HFFc6 (cell line): ENCODE measurements around the gene ITPR1. TPM values are rescaled to one million over a fixed set of nuclear protein-coding genes. Genes with fewer than 3 reads are reported as not detected.

ENCODE experiments used
- DNase-seq: peaks from one replicate; pipeline ENCODE4 v3.0.0-alpha.2; 2018
- H3K27ac Mint-ChIP-seq: 2 replicates; pipeline ENCODE4 v1.8.0; 2020; ENCODE audit warnings: mild to moderate bottlenecking, mixed read lengths
- H3K27me3 Mint-ChIP-seq: 2 replicates; pipeline ENCODE4 v1.8.0; 2021; ENCODE audit warnings: mild to moderate bottlenecking, moderate library complexity, mixed read lengths; ENCODE audit not compliant: insufficient read depth
- H3K36me3 Mint-ChIP-seq: 2 replicates; pipeline ENCODE4 v1.8.0; 2021; ENCODE audit warnings: low read depth, mixed read lengths
- H3K4me1 Mint-ChIP-seq: 2 replicates; pipeline ENCODE4 v1.8.0; 2020; ENCODE audit warnings: low read depth, mixed read lengths
- H3K4me3 Mint-ChIP-seq: 2 replicates; pipeline ENCODE4 v1.8.0; 2020; ENCODE audit warnings: mild to moderate bottlenecking, moderate library complexity, mixed read lengths
- H3K9me3 Mint-ChIP-seq: 2 replicates; pipeline ENCODE4 v1.8.0; 2020; ENCODE audit warnings: mild to moderate bottlenecking, mixed read lengths
- CTCF ChIP-seq: fragments of 200-600 bp; sonication (generic); IDR thresholded peaks from 2 replicates; pipeline ENCODE4 v1.5.0; 2021; ENCODE audit warnings: antibody characterized with exemption, mild to moderate bottlenecking
- total RNA-seq, 6 experiments: library from RNA; stranded (reverse); fragmentation: NEBNext Ultra II Directional; extraction: Animal tissue kit (Norgen Biotek cat#: 25700); gene quantifications; 2 replicates in 1 of 6; 3 replicates in 5 of 6; pipeline ENCODE4 v1.2.3, GENCODE V29; 2021

ITPR1 gene
- total RNA-seq, 6 experiments from 2014 or later = 4.9 to 8.3 (median 6.1) TPM

- Mint-ChIP-seq H3K4me1 (peaks cover 76% of the 10 kb centered on the region), H3K4me3 (no peak overlapping the region), H3K27ac (no peak overlapping the region), H3K36me3 (peaks cover 13% of the 10 kb centered on the region), H3K27me3 (peaks cover 4% of the 10 kb centered on the region), H3K9me3 (peaks cover 4% of the 10 kb centered on the region)
- no peak for TF ChIP-seq CTCF
- DNase-seq = no peak
These were observed 250.2 kb downstream of the ITPR1 start for GRCh38 chr3:4743371-4743770.

- H3K4me3 Mint-ChIP-seq = peak overlapping the region; percentile 1
- no peak for TF ChIP-seq CTCF
- H3K4me1 Mint-ChIP-seq = peaks cover 67% of the 10 kb centered on the region
- H3K27me3 Mint-ChIP-seq = peaks cover 5% of the 10 kb centered on the region
- H3K27ac Mint-ChIP-seq = peak overlapping the region; percentile 72
- DNase-seq = peak; percentile 65
- H3K36me3 Mint-ChIP-seq = peaks cover 6% of the 10 kb centered on the region
- peaks cover 3% of the 10 kb centered on the region for H3K9me3 Mint-ChIP-seq
These were observed 251.5 kb downstream of the ITPR1 start for GRCh38 chr3:4744405-4745234.

- H3K27ac Mint-ChIP-seq = peak overlapping the region; percentile 72
- H3K4me1 Mint-ChIP-seq = peaks cover 65% of the 10 kb centered on the region
- no peak overlapping the region for H3K4me3 Mint-ChIP-seq
These were observed 252.1 kb downstream of the ITPR1 start for GRCh38 chr3:4745235-4745610.

GRCh38 chr3:4746241-4746958, 253.3 kb downstream of the ITPR1 start:
- DNase-seq = peak; percentile 48
- peak overlapping the region; percentile 9; the same call in 1 of the 2 replicates for H3K4me3 Mint-ChIP-seq
- H3K4me1 Mint-ChIP-seq = peaks cover 71% of the 10 kb centered on the region
- no peak for TF ChIP-seq CTCF
- no peaks in the 10 kb centered on the region for H3K9me3 Mint-ChIP-seq
- peaks cover 5% of the 10 kb centered on the region for H3K27me3 Mint-ChIP-seq
- peaks cover 3% of the 10 kb centered on the region; the same call in 1 of the 2 replicates for H3K36me3 Mint-ChIP-seq
- H3K27ac Mint-ChIP-seq = peak overlapping the region; percentile 59

More at GRCh38 chr3:4745235-4745610, 252.1 kb downstream of the ITPR1 start:
- H3K36me3 Mint-ChIP-seq = peaks cover 3% of the 10 kb centered on the region; the same call in 1 of the 2 replicates
- no peak for DNase-seq
- TF ChIP-seq CTCF = peak; percentile 22; the same call in 1 of the 2 replicates
- no peaks in the 10 kb centered on the region for H3K9me3 Mint-ChIP-seq
- H3K27me3 Mint-ChIP-seq = peaks cover 5% of the 10 kb centered on the region

- no peak overlapping the region for H3K27ac Mint-ChIP-seq
- no peaks in the 10 kb centered on the region for H3K9me3 Mint-ChIP-seq
- no peak for TF ChIP-seq CTCF
- peaks cover 8% of the 10 kb centered on the region for H3K36me3 Mint-ChIP-seq
- H3K27me3 Mint-ChIP-seq = peaks cover 2% of the 10 kb centered on the region; the same call in 1 of the 2 replicates
- H3K4me3 Mint-ChIP-seq = no peak overlapping the region
- DNase-seq = no peak
- peaks cover 66% of the 10 kb centered on the region for H3K4me1 Mint-ChIP-seq
These were observed 255.0 kb downstream of the ITPR1 start for GRCh38 chr3:4748127-4748526.
